Neural cell (in vitro differentiated cells): ENCODE results near the gene C1QTNF1. TPM values are rescaled to one million over a fixed set of nuclear protein-coding genes. Genes with fewer than 3 reads are reported as not detected.

Experiments
- H2AFZ ChIP-seq: fragments of 200-600, 300-800 bp; sonication (generic), shearing (Covaris generic); 2 replicates; pipeline ENCODE4 v1.6.0; 2014; ENCODE audit warnings: low read depth, mild to moderate bottlenecking, antibody characterized with exemption, low read length, moderate library complexity
- H3F3A ChIP-seq: fragments of 200-600 bp; shearing (Covaris generic); 2 replicates; pipeline ENCODE4 v1.6.1; 2016; ENCODE audit warnings: mild to moderate bottlenecking, moderate library complexity, mixed read lengths, antibody characterized with exemption, low read length; ENCODE audit not compliant: insufficient read depth, poor library complexity, severe bottlenecking
- H3K27ac ChIP-seq: fragments of 200-600, 300-800 bp; sonication (generic), shearing (Covaris generic); 2 replicates; pipeline ENCODE4 v1.5.1; 2014; ENCODE audit warnings: mild to moderate bottlenecking, low read length, moderate library complexity
- H3K27me3 ChIP-seq: fragments of 300-800, 200-600 bp; sonication (generic), shearing (Covaris generic); 2 replicates; pipeline ENCODE4 v1.6.0; 2014; ENCODE audit warnings: mild to moderate bottlenecking, low read depth, low read length, moderate library complexity; ENCODE audit not compliant: insufficient read depth
- H3K36me3 ChIP-seq: fragments of 300-800, 200-600 bp; sonication (generic), shearing (Covaris generic); 2 replicates; pipeline ENCODE4 v1.5.1; 2014; ENCODE audit warnings: mild to moderate bottlenecking, antibody characterized with exemption, low read length, moderate library complexity; ENCODE audit not compliant: insufficient read depth
- H3K4me2 ChIP-seq: fragments of 300-800, 200-600 bp; sonication (generic), shearing (Covaris generic); 2 replicates; pipeline ENCODE4 v1.6.0; 2014; ENCODE audit warnings: mild to moderate bottlenecking, low read length
- H3K4me3 ChIP-seq: fragments of 300-800, 200-600 bp; sonication (generic), shearing (Covaris generic); 2 replicates; pipeline ENCODE4 v1.5.1; 2014; ENCODE audit warnings: mild to moderate bottlenecking, low read length, moderate library complexity
- H3K79me2 ChIP-seq: fragments of 200-600 bp; shearing (Covaris generic); replicated peaks from 2 replicates; pipeline ENCODE4 v1.6.0; 2014; ENCODE audit warnings: mild to moderate bottlenecking, low read length, moderate library complexity; ENCODE audit not compliant: insufficient read depth
- H3K9ac ChIP-seq: fragments of 300-800, 200-600 bp; sonication (generic), shearing (Covaris generic); 2 replicates; pipeline ENCODE4 v1.6.1; 2016; ENCODE audit warnings: mild to moderate bottlenecking, low read length, mixed read lengths
- H3K9me2 ChIP-seq: fragments of 200-600 bp; shearing (Covaris generic); 2 replicates; pipeline ENCODE4 v1.6.1; 2016; ENCODE audit warnings: mild to moderate bottlenecking, low read length, mixed read lengths; ENCODE audit not compliant: insufficient read depth
- H3K9me3 ChIP-seq: fragments of 200-600, 300-800 bp; sonication (generic), shearing (Covaris generic); 2 replicates; pipeline ENCODE4 v1.6.1; 2016; ENCODE audit warnings: mild to moderate bottlenecking, mixed run types, low read length, moderate library complexity, mixed read lengths
- H4K20me1 ChIP-seq: fragments of 200-600 bp; shearing (Covaris generic); 2 replicates; pipeline ENCODE4 v1.6.1; 2016; ENCODE audit warnings: mild to moderate bottlenecking, mixed run types; ENCODE audit not compliant: insufficient read depth
- EP300 ChIP-seq: fragments of 450-650 bp; conservative IDR thresholded peaks from 2 replicates; pipeline ENCODE4 v1.6.1; 2014; ENCODE audit warnings: antibody characterized with exemption, mild to moderate bottlenecking, moderate library complexity; ENCODE audit not compliant: poor library complexity, severe bottlenecking
- EZH2 ChIP-seq: fragments of 200-600, 300-800 bp; shearing (Covaris generic), sonication (generic); IDR thresholded peaks from 2 replicates; pipeline ENCODE4 v1.6.1; 2014; ENCODE audit warnings: antibody characterized with exemption, low read length, borderline replicate concordance, mild to moderate bottlenecking; ENCODE audit not compliant: insufficient read depth, poor library complexity, severe bottlenecking
- MXI1 ChIP-seq: fragments of 450-650 bp; conservative IDR thresholded peaks from 2 replicates; pipeline ENCODE4 v1.6.1; 2014; ENCODE audit warnings: antibody characterized with exemption, mild to moderate bottlenecking; ENCODE audit not compliant: poor library complexity, severe bottlenecking
- POLR2AphosphoS5 ChIP-seq: IDR thresholded peaks from 2 replicates; pipeline ENCODE4 v1.6.1; 2012
- RAD21 ChIP-seq: fragments of 450-650 bp; conservative IDR thresholded peaks from 2 replicates; pipeline ENCODE4 v1.6.1; 2014; ENCODE audit warnings: antibody characterized with exemption, mild to moderate bottlenecking, moderate library complexity
- REST ChIP-seq: IDR thresholded peaks from 2 replicates; pipeline ENCODE4 v1.6.1; 2012; ENCODE audit warnings: borderline replicate concordance
- TAF1 ChIP-seq: IDR thresholded peaks from 2 replicates; pipeline ENCODE4 v1.6.1; 2012; ENCODE audit warnings: low read depth
- polyA plus RNA-seq: library from polyadenylated mRNA; depleted of rRNA; stranded (reverse); fragments of >200 nt; gene quantifications from 2 replicates; pipeline ENCODE4 v1.2.3, GENCODE V29; 2014
- TF ChIP-seq, protein P1 (sequence below): fragments of 450-650 bp; IDR thresholded peaks from 2 replicates; pipeline ENCODE4 v1.5.1; 2014; ENCODE audit warnings: antibody characterized with exemption, mild to moderate bottlenecking, moderate library complexity; ENCODE audit not compliant: poor library complexity, severe bottlenecking

C1QTNF1 gene
- polyA plus RNA-seq, 1 donor from 2014 or later, result 0.16 TPM

DNA sequence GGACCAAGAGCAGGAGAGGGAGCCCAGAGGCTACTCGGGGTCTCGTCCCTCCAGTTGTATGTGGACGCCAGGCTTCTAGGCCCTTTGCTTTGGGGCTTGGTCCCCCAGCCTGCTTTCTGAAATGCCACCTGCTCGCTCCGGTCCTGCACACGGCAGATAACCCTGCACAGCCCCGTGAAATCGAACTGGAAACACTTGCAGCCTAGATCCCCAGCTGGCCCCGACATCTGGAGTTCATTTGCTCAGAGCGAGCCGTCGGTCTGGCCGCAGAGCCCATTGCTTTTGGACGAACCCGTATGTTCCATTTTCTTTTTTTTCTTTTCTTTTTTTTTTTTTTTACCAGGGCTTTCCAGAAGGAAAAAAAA is 22.9 kb downstream of the C1QTNF1 start:
- Histone ChIP-seq H3K4me3 (no peak overlapping the region), H3K9ac (no peak overlapping the region), H3K9me3 (peaks cover 5% of the 10 kb centered on the region), H4K20me1 (no peaks in the 10 kb centered on the region), H3K4me2 (no peak overlapping the region), H3K79me2 (no peaks in the 10 kb centered on the region), H3K27ac (no peak overlapping the region), H3K9me2 (no peaks in the 10 kb centered on the region), H2AFZ (no peak overlapping the region), H3K27me3 (no peaks in the 10 kb centered on the region), H3F3A (no peaks in the 10 kb centered on the region), H3K36me3 (no peaks in the 10 kb centered on the region)
- TF ChIP-seq POLR2AphosphoS5 (no peak), REST (no peak), EZH2 (no peak), EP300 (no peak)

DNA sequence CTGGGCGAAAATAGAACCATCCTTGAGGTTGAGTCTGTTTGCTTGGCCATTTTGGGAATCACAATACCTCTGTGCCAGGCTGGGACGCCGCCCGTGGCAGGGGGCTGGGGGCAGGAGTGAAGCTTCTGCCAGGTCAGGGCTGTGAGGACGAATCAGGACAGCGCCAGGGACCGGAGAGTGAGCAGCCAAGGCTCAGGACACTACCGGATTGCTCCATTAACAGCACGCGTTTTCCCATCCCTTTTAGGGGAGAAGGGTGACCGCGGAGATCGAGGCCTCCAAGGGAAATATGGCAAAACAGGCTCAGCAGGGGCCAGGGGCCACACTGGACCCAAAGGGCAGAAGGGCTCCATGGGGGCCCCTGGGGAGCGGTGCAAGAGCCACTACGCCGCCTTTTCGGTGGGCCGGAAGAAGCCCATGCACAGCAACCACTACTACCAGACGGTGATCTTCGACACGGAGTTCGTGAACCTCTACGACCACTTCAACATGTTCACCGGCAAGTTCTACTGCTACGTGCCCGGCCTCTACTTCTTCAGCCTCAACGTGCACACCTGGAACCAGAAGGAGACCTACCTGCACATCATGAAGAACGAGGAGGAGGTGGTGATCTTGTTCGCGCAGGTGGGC is 23.4 kb downstream of the C1QTNF1 start:
- Histone ChIP-seq H2AFZ (no peak overlapping the region), H3K9ac (no peak overlapping the region), H3K4me3 (no peak overlapping the region), H3K27ac (no peak overlapping the region), H3K36me3 (no peaks in the 10 kb centered on the region), H3K79me2 (no peaks in the 10 kb centered on the region), H3F3A (no peaks in the 10 kb centered on the region), H4K20me1 (no peaks in the 10 kb centered on the region), H3K4me2 (no peak overlapping the region), H3K9me3 (peaks cover 5% of the 10 kb centered on the region), H3K9me2 (no peaks in the 10 kb centered on the region), H3K27me3 (no peaks in the 10 kb centered on the region)
- TF ChIP-seq POLR2AphosphoS5 (no peak), MXI1 (no peak), EZH2 (no peak), REST (no peak), RAD21 (no peak), TAF1 (no peak), EP300 (no peak)
- TF ChIP-seq, protein P1, sequence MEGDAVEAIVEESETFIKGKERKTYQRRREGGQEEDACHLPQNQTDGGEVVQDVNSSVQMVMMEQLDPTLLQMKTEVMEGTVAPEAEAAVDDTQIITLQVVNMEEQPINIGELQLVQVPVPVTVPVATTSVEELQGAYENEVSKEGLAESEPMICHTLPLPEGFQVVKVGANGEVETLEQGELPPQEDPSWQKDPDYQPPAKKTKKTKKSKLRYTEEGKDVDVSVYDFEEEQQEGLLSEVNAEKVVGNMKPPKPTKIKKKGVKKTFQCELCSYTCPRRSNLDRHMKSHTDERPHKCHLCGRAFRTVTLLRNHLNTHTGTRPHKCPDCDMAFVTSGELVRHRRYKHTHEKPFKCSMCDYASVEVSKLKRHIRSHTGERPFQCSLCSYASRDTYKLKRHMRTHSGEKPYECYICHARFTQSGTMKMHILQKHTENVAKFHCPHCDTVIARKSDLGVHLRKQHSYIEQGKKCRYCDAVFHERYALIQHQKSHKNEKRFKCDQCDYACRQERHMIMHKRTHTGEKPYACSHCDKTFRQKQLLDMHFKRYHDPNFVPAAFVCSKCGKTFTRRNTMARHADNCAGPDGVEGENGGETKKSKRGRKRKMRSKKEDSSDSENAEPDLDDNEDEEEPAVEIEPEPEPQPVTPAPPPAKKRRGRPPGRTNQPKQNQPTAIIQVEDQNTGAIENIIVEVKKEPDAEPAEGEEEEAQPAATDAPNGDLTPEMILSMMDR, result no peak
